Measurements from ENCODE around the gene RSBN1. TPM values are rescaled to one million over a fixed set of nuclear protein-coding genes. Genes with fewer than 3 reads are reported as not detected.
"Not testable (repeated sequence)": the region's sequence is repeated elsewhere in the genome, so short reads cannot be mapped to it uniquely, and the experiment has no call there.

RSBN1 gene
- total RNA-seq, 1 experiment from 2014 or later: 15.5 TPM

DNA sequence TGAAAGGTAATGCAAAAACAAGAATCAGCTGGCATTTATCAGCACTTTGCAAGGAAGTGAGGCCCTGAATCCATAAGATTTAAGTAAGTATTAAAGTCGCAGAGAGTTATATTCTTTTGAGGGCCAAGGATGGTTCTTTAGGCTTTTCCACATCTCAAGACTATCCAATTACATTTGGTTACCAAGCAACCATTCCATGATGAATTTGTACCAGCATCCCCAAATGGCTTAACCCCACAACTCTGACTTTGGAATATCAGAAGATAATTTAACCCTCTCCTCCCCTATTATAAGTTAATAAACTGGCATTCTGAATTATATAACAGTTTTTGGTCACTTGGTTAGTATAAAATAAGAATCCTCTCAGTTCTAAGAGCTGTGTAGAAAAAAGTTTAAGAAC is 55.8 kb downstream of the RSBN1 start (continued):
- TF ChIP-seq SMAD4 (CRISPR knock-in tag; IDR thresholded peaks at IDR 0.05) (no peak), KAT7 (CRISPR knock-in tag; IDR thresholded peaks at IDR 0.05; ENCODE audit: borderline replicate concordance) (no peak), ZNF416 (CRISPR knock-in tag; IDR thresholded peaks at IDR 0.05) (no peak)

DNA sequence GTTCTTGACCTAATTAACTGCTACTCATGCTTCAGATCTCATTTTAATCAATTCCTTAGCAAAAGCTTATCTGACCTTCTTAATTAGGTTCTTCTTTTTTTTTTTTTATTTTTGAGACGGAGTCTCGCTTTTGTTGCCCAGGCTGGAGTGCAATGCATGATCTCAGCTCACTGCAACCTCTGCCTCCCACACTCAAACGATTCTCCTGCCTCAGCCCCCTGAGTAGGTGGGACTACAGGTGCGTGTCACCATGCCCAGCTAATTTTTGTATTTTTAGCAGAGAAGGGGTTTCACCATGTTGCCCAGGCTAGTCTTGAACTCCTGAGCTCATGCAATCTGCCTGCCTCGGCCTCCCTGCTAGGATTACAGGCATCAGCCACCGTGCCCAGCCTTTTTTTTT is 58.9 kb downstream of the RSBN1 start:
- H3K4me3 Mint-ChIP-seq; DNase-seq (ENCODE audit: low spot score); CTCF ChIA-PET; H3K9me3 Mint-ChIP-seq; POLR2A ChIA-PET; H3K27me3 Mint-ChIP-seq (ENCODE audit: low read depth); ATAC-seq; H3K27ac Mint-ChIP-seq: not testable (repeated sequence)
- H3K36me3 Mint-ChIP-seq: peaks cover 27% of the 10 kb centered on the region
- peaks cover 17% of the 10 kb centered on the region for H3K4me1 Mint-ChIP-seq

DNA sequence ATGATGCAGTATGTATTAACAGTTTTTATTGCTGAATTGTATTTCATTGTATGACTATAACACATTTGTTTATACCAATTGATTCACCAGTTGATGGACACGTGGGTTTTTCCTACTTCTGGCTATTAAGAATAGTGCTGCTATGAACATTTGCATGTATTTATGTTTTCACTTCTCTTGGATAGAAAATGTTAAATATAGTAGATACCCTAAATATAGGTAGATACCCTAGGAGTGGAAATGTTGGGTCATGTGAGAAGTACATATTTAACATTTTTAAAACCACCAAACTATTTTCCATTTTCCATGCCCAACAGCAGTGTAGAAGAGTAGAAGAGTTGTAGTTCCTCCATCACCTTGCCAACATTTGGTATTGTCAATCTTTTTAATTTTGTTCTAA is 60.8 kb downstream of the RSBN1 start:
- ChIA-PET POLR2A (no interaction called here), CTCF (no interaction called here)
- Mint-ChIP-seq H3K9me3 (peaks cover 7% of the 10 kb centered on the region), H3K4me3 (no peak overlapping the region), H3K27me3 (ENCODE audit: low read depth) (no peaks in the 10 kb centered on the region), H3K36me3 (peaks cover 29% of the 10 kb centered on the region), H3K27ac (no peak overlapping the region), H3K4me1 (peaks cover 9% of the 10 kb centered on the region; the same call in 1 of the 2 replicates)
- DNase-seq (ENCODE audit: low spot score) (no peak), ATAC-seq (no peak)
- TF ChIP-seq, protein P1, sequence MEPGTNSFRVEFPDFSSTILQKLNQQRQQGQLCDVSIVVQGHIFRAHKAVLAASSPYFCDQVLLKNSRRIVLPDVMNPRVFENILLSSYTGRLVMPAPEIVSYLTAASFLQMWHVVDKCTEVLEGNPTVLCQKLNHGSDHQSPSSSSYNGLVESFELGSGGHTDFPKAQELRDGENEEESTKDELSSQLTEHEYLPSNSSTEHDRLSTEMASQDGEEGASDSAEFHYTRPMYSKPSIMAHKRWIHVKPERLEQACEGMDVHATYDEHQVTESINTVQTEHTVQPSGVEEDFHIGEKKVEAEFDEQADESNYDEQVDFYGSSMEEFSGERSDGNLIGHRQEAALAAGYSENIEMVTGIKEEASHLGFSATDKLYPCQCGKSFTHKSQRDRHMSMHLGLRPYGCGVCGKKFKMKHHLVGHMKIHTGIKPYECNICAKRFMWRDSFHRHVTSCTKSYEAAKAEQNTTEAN (CRISPR knock-in tag; IDR thresholded peaks at IDR 0.05): no peak
- TF ChIP-seq, protein P2, sequence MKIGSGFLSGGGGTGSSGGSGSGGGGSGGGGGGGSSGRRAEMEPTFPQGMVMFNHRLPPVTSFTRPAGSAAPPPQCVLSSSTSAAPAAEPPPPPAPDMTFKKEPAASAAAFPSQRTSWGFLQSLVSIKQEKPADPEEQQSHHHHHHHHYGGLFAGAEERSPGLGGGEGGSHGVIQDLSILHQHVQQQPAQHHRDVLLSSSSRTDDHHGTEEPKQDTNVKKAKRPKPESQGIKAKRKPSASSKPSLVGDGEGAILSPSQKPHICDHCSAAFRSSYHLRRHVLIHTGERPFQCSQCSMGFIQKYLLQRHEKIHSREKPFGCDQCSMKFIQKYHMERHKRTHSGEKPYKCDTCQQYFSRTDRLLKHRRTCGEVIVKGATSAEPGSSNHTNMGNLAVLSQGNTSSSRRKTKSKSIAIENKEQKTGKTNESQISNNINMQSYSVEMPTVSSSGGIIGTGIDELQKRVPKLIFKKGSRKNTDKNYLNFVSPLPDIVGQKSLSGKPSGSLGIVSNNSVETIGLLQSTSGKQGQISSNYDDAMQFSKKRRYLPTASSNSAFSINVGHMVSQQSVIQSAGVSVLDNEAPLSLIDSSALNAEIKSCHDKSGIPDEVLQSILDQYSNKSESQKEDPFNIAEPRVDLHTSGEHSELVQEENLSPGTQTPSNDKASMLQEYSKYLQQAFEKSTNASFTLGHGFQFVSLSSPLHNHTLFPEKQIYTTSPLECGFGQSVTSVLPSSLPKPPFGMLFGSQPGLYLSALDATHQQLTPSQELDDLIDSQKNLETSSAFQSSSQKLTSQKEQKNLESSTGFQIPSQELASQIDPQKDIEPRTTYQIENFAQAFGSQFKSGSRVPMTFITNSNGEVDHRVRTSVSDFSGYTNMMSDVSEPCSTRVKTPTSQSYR (CRISPR knock-in tag; IDR thresholded peaks at IDR 0.05): no peak
- TF ChIP-seq NR1H2 (CRISPR knock-in tag; IDR thresholded peaks at IDR 0.05) (no peak), ZNF232 (CRISPR knock-in tag; IDR thresholded peaks at IDR 0.05) (no peak), NR2C2 (CRISPR knock-in tag; IDR thresholded peaks at IDR 0.05) (no peak), KAT7 (CRISPR knock-in tag; IDR thresholded peaks at IDR 0.05; ENCODE audit: borderline replicate concordance) (no peak), CREB1 (CRISPR knock-in tag; IDR thresholded peaks at IDR 0.05) (no peak)

DNA sequence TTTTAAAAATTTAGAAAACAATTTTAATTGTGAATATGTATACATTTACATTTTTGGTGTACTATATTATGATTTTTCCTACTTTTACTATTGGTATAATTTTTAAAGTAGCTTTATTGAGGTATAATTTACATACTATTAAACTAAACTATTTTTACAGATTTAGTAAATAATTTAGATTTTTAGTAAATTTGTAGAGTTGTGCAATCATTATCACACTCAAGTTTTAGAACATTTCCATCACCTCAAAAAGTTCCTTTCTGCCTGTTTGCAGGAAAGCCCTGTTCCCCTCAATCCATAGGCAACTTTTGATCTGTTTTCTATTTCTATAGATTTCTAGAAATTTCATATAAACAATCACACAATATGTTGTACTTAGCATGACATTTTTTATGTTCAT is 61.2 kb downstream of the RSBN1 start:
- H3K9me3 Mint-ChIP-seq: peaks cover 9% of the 10 kb centered on the region
- no peak overlapping the region for H3K4me3 Mint-ChIP-seq
- no peak overlapping the region for H3K27ac Mint-ChIP-seq
- ChIA-PET POLR2A (no interaction called here), CTCF (no interaction called here)
- DNase-seq (ENCODE audit: low spot score) (no peak), ATAC-seq (no peak)
- H3K27me3 Mint-ChIP-seq (ENCODE audit: low read depth): no peaks in the 10 kb centered on the region
- TF ChIP-seq KAT7 (CRISPR knock-in tag; IDR thresholded peaks at IDR 0.05; ENCODE audit: borderline replicate concordance): no peak
- no peak for TF ChIP-seq ELF4 (CRISPR knock-in tag; IDR thresholded peaks at IDR 0.05; ENCODE audit: low read depth)
- no peak for TF ChIP-seq SMAD4 (CRISPR knock-in tag; IDR thresholded peaks at IDR 0.05)
- no peak for TF ChIP-seq ZNF138 (CRISPR knock-in tag; conservative IDR thresholded peaks at IDR 0.05)
- peaks cover 6% of the 10 kb centered on the region; the same call in 1 of the 2 replicates for H3K4me1 Mint-ChIP-seq
- H3K36me3 Mint-ChIP-seq: peaks cover 30% of the 10 kb centered on the region

DNA sequence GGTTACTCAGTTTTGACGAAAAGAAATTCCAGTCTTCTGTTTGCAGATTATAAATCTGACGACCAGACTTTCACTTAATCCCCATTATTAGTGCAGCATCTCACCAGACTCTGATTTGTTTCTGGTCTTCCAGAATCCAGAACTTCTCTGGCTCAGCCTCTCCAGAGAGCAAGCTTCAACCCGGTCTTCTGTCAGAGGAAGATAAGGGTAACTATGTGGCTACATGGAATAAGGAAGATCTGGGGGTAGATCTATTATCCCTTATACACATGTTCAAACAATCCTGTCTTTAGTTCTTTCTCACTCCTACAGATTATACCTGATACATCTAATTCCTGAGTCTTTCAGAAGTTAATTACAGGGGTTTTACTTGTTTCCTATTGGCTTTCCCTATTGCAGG is 62.9 kb downstream of the RSBN1 start:
- ATAC-seq: no peak
- peaks cover 17% of the 10 kb centered on the region for H3K9me3 Mint-ChIP-seq
- H3K4me1 Mint-ChIP-seq: no peaks in the 10 kb centered on the region
- DNase-seq (ENCODE audit: low spot score): no peak
- H3K27ac Mint-ChIP-seq: no peak overlapping the region
- no peak overlapping the region for H3K4me3 Mint-ChIP-seq
- H3K27me3 Mint-ChIP-seq (ENCODE audit: low read depth): no peaks in the 10 kb centered on the region
- peaks cover 34% of the 10 kb centered on the region for H3K36me3 Mint-ChIP-seq
- CTCF ChIA-PET: no interaction called here
- POLR2A ChIA-PET: no interaction called here
- TF ChIP-seq RORB (CRISPR knock-in tag; IDR thresholded peaks at IDR 0.05): no peak
- TF ChIP-seq, protein P3, sequence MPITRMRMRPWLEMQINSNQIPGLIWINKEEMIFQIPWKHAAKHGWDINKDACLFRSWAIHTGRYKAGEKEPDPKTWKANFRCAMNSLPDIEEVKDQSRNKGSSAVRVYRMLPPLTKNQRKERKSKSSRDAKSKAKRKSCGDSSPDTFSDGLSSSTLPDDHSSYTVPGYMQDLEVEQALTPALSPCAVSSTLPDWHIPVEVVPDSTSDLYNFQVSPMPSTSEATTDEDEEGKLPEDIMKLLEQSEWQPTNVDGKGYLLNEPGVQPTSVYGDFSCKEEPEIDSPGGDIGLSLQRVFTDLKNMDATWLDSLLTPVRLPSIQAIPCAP (CRISPR knock-in tag; IDR thresholded peaks at IDR 0.05): no peak
- TF ChIP-seq, protein P4, sequence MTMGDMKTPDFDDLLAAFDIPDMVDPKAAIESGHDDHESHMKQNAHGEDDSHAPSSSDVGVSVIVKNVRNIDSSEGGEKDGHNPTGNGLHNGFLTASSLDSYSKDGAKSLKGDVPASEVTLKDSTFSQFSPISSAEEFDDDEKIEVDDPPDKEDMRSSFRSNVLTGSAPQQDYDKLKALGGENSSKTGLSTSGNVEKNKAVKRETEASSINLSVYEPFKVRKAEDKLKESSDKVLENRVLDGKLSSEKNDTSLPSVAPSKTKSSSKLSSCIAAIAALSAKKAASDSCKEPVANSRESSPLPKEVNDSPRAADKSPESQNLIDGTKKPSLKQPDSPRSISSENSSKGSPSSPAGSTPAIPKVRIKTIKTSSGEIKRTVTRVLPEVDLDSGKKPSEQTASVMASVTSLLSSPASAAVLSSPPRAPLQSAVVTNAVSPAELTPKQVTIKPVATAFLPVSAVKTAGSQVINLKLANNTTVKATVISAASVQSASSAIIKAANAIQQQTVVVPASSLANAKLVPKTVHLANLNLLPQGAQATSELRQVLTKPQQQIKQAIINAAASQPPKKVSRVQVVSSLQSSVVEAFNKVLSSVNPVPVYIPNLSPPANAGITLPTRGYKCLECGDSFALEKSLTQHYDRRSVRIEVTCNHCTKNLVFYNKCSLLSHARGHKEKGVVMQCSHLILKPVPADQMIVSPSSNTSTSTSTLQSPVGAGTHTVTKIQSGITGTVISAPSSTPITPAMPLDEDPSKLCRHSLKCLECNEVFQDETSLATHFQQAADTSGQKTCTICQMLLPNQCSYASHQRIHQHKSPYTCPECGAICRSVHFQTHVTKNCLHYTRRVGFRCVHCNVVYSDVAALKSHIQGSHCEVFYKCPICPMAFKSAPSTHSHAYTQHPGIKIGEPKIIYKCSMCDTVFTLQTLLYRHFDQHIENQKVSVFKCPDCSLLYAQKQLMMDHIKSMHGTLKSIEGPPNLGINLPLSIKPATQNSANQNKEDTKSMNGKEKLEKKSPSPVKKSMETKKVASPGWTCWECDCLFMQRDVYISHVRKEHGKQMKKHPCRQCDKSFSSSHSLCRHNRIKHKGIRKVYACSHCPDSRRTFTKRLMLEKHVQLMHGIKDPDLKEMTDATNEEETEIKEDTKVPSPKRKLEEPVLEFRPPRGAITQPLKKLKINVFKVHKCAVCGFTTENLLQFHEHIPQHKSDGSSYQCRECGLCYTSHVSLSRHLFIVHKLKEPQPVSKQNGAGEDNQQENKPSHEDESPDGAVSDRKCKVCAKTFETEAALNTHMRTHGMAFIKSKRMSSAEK (CRISPR knock-in tag; IDR thresholded peaks at IDR 0.05; ENCODE audit: borderline replicate concordance): no peak
- TF ChIP-seq ZNF263 (CRISPR knock-in tag; IDR thresholded peaks at IDR 0.05; ENCODE audit: low read depth): no peak
- TF ChIP-seq, protein P5, sequence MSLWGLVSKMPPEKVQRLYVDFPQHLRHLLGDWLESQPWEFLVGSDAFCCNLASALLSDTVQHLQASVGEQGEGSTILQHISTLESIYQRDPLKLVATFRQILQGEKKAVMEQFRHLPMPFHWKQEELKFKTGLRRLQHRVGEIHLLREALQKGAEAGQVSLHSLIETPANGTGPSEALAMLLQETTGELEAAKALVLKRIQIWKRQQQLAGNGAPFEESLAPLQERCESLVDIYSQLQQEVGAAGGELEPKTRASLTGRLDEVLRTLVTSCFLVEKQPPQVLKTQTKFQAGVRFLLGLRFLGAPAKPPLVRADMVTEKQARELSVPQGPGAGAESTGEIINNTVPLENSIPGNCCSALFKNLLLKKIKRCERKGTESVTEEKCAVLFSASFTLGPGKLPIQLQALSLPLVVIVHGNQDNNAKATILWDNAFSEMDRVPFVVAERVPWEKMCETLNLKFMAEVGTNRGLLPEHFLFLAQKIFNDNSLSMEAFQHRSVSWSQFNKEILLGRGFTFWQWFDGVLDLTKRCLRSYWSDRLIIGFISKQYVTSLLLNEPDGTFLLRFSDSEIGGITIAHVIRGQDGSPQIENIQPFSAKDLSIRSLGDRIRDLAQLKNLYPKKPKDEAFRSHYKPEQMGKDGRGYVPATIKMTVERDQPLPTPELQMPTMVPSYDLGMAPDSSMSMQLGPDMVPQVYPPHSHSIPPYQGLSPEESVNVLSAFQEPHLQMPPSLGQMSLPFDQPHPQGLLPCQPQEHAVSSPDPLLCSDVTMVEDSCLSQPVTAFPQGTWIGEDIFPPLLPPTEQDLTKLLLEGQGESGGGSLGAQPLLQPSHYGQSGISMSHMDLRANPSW (CRISPR knock-in tag; conservative IDR thresholded peaks at IDR 0.05; ENCODE audit: low read depth): no peak
